ENCODE measurements around the gene RASGRP4.

DNA sequence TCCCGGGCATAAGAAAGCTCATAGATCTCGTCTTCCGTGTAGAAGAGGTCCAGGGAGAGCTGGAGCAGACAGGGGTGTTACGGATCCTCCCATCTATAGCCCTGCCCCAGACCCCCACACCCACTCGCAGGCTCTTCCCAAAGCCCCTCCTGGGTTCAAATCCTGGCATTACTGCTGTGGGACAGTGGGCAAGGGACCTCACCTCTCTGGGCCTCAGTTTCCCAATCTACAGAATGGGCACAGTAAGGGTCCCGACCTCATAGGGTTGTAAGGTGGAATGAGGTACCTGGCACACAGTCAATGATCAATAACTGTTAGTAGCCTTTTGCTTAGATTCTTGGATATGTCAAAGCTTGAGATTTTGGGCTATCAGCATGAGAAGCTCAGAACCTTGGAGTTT, 12.6 kb downstream of the RASGRP4 start:
- TF ChIP-seq CTCF (IDR thresholded peaks at IDR 0.05) (no peak), POLR2A (IDR thresholded peaks at IDR 0.05) (no peak)
